GM12873 (cell line): ENCODE results near the gene SYNE1.

ENCODE experiments used
- TF ChIP-seq, protein P1 (sequence below): IDR thresholded peaks from 2 replicates; pipeline ENCODE4 v1.5.1; 2012; ENCODE audit warnings: low read depth, mild to moderate bottlenecking, moderate library complexity, low read length, control low read depth; ENCODE audit not compliant: insufficient read depth; ENCODE audit errors: missing control alignments

SYNE1 gene

DNA sequence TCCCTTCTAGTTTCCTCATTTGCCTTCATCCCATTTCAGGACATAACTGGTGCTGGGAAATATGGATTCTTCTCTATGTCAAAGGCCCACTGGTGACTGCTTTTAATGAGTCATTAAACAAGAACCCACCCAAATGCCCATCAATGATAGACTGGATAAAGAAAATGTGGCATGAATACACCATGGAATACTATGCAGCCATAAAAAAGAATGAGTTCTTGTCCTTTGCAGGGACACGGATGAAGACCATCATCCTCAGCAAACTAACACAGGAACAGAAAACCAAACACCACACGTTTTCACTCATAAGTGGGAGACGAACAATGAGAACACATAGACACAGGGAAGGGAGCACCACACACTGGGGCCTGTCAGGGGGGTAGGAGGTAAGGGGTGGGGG, 518.9 kb downstream of the SYNE1 start:
- TF ChIP-seq, protein P1, sequence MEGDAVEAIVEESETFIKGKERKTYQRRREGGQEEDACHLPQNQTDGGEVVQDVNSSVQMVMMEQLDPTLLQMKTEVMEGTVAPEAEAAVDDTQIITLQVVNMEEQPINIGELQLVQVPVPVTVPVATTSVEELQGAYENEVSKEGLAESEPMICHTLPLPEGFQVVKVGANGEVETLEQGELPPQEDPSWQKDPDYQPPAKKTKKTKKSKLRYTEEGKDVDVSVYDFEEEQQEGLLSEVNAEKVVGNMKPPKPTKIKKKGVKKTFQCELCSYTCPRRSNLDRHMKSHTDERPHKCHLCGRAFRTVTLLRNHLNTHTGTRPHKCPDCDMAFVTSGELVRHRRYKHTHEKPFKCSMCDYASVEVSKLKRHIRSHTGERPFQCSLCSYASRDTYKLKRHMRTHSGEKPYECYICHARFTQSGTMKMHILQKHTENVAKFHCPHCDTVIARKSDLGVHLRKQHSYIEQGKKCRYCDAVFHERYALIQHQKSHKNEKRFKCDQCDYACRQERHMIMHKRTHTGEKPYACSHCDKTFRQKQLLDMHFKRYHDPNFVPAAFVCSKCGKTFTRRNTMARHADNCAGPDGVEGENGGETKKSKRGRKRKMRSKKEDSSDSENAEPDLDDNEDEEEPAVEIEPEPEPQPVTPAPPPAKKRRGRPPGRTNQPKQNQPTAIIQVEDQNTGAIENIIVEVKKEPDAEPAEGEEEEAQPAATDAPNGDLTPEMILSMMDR: no peak

DNA sequence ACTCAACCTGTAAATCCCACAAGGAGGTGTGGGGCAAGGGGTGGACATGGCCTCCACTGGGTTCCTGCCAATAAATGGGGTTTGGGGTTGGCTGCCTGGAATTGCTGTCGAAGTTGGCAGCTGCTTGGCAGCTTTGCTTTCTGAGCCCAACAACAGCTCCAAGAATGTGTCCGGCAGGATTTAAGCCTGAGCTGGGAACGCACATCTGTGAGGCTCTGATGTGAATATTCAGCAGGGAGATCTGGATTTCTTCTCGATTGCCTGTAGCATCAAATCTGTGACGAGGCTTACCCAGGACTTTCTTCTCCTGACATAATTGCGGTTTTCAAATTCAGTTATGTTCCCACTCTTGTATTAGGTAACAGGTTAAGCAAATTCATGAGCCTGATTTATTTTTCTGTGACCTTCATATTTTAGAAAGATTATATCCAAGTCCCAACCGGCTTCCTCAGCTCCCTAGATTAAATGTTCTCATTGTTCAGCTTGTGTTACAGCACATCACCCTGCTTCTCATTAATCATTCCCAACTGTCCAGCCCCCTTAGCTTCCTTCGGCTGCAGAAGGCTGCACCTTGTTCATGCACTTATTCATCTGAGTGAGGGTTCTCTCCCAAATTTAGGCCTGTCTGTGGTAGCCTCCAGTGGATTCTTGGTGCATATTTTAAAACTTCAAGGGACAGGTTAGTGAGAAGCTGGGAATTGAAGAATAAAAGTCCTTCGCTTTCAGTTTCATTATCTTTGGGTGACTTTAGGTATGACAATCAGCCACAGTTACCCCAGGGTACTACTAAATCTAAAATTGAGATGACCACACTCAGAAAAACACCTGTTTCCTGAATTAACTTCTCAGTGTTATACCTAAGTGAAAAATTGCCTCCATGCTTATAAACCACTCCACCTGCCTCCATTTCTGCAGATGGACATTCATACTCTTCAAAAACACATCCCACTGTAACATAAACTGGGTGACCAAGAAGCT, 519.7 kb downstream of the SYNE1 start:
- TF ChIP-seq, protein P1: no peak

DNA sequence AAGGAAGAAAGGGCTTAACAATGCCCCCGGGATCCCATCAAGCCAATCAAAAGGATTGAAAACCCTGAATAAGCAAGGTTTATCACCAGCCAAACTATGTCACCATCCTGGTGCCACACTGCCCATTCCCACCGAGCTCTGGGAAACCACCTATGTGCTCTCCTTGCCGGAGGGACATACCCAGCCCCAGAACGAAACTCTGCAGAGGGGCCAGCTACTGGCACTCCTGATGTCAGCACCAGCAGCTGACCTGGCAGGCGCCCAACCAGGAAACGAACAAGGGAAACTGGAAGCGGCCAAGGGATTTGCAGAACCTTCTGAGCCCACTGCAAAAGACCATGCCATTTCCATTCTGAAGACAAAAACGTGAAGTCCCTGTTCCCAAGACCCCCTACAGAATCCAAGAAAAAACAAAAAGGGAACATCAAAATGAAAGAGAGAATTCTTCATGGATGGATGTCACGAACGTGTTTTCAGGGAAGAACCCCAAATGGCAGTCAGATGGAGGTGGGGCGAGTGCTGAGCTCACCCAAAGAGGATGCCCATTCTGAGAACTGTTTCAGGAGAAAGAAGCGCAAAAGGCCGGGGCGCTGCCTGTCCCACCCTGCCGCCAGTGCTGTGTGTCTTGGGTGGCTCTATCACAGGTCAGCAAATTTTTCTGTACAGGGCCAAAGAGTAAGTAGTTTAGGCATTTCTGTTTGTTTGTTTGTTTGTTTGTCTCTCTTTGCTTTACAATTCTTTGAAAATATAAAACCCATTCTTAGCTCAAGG, 524.5 kb downstream of the SYNE1 start:
- TF ChIP-seq, protein P1: no peak

DNA sequence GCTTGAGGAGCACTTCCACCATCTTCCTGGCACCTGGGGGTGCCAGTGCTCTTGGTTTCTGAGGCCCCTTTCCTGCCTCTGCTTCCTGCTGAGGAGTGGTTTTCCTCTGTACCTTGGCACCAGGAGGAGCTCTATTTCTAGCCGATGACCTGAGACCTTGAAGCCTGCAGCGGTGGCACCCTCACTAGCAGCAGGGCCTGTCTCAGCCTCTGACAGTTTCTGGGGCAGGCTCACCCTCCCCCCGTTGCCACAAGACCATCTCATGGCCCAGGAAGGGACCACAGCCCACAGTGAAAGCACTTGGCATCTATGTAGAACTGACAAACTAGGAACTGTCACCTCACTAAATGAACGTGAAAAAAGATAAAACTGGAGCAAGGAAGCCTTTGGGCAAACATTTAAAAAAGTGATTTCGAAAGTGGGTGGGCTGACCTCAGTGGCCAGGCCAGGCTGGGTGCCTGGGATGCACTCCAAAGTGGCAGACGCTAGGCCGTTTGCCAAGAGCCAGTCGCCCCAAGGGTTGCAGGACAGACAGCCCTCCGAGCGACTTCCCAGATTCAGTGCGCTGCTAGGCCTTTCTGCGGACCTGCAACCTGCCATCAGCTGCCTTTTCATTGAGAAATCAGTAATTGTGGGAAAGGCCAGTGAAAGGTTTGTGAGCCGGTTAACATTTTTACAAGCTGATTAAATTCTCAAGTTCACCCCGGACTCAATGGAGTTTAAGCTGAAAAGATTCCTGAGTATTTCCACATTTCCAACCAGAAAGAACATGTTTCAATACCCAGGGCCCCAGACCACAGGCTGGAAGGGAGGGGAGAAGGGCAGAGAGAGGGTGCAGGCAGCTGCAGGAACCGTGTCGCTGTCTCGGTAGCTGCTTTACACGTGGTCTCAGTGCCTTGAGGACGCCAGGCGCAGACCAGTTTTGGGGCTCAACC, 526.0 kb downstream of the SYNE1 start:
- TF ChIP-seq, protein P1: no peak

DNA sequence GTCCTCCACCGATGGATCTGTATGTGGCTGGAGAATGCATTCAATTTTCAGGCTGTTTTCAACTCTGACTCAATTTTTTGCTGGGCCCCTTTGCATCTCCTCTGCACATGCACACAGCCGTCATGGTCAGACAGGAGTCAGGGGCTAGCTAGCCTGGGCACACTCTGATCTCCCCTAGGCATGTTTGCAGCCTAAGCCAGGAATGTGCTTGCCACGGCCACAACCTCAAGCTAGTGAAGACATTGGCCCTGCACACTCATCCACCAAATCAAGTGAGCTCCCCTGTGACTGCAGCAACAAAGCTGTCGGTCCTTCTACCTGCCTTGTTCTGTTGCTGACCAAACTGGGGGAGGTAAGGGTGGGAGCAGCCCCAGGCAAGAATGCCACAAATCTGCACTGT, 529.2 kb downstream of the SYNE1 start:
- TF ChIP-seq, protein P1: no peak

DNA sequence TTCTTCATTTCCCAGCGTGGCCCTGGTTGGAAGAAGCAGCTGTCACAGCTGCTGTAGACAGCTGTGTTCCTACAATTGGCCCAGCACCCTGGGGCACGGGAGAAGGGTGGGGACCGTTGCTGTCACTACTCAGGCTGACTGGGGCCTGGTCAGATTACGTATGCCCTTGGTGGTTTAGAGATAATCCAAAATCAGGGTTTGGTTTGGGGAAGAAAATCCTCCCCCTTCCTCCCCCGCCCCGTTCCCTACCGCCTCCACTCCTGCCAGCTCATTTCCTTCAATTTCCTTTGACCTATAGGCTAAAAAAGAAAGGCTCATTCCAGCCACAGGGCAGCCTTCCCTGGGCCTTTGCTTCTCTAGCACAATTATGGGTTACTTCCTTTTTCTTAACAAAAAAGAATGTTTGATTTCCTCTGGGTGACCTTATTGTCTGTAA, 537.0 kb downstream of the SYNE1 start:
- TF ChIP-seq, protein P1: no peak
